K562 (cell line): ENCODE measurements around the gene SERGEF. TPM values are rescaled to one million over a fixed set of nuclear protein-coding genes. Genes with fewer than 3 reads are reported as not detected.
A peak's percentile ranks its signal among the peaks of the same experiment; 100 is the strongest.

ENCODE experiments used
- ASH1L ChIP-seq: fragments of 450-650 bp; IDR thresholded peaks from 2 replicates; pipeline ENCODE4 v1.6.1; 2018; ENCODE audit warnings: borderline replicate concordance, mild to moderate bottlenecking, low read depth; ENCODE audit not compliant: partially characterized antibody
- ATF1 ChIP-seq, 2 experiments: fragments of 450-650 bp in 1 of 2; IDR thresholded peaks; 2 replicates each; pipeline ENCODE4 v1.6.1; 2016; ENCODE audit warnings: missing compliant biosample characterization in 1 of 2, missing genetic modification characterization in 1 of 2
- BCOR ChIP-seq: fragments of 450-650 bp; IDR thresholded peaks from 2 replicates; pipeline ENCODE4 v1.6.1; 2016
- CHD1 ChIP-seq: fragments of 200-600 bp; sonication (generic); IDR thresholded peaks from one replicate; pipeline ENCODE4 v1.6.1; 2012; ENCODE audit warnings: mild to moderate bottlenecking, moderate library complexity, low read length, inconsistent platforms
- GTF2E2 ChIP-seq: fragments of 200-800 bp; sonication (Bioruptor generic); IDR thresholded peaks from 2 replicates; pipeline ENCODE4 v1.6.1; 2016; ENCODE audit warnings: missing genetic modification characterization, missing compliant biosample characterization
- HDAC8 ChIP-seq: fragments of 450-650 bp; IDR thresholded peaks from 2 replicates; pipeline ENCODE4 v1.6.1; 2016; ENCODE audit warnings: mild to moderate bottlenecking, missing genetic modification characterization, moderate library complexity, missing compliant biosample characterization
- HDGF ChIP-seq: fragments of 450-650 bp; IDR thresholded peaks from 2 replicates; pipeline ENCODE4 v1.6.1; 2016
- JUND ChIP-seq, 2 experiments: IDR thresholded peaks; 2 replicates in 1 of 2; 3 replicates in 1 of 2; pipeline ENCODE4 v1.6.1; 2011; ENCODE audit warnings: borderline replicate concordance in 2 of 2, low read depth in 2 of 2, low read length in 2 of 2, improper control_type of control experiment in 1 of 2, missing biosample characterization in 1 of 2, missing genetic modification characterization in 1 of 2, missing genetic modification reagents in 1 of 2
- KDM5B ChIP-seq: fragments of 200-600 bp; sonication (generic); IDR thresholded peaks from 2 replicates; pipeline ENCODE4 v1.6.1; 2012; ENCODE audit warnings: low read depth, mild to moderate bottlenecking, moderate library complexity, low read length, control low read depth, inconsistent platforms; ENCODE audit not compliant: insufficient replicate concordance
- L3MBTL2 ChIP-seq: fragments of 450-650 bp; IDR thresholded peaks from 2 replicates; pipeline ENCODE4 v1.6.1; 2016; ENCODE audit warnings: mild to moderate bottlenecking, moderate library complexity
- NCOA1 ChIP-seq: fragments of 450-650 bp; IDR thresholded peaks from 2 replicates; pipeline ENCODE4 v1.6.1; 2016; ENCODE audit warnings: low read depth
- NCOA2 ChIP-seq, 2 experiments: fragments of 450-650 bp; IDR thresholded peaks; 2 replicates each; pipeline ENCODE4 v1.6.1; 2018; ENCODE audit warnings: mild to moderate bottlenecking in 2 of 2, moderate library complexity in 1 of 2; ENCODE audit not compliant: partially characterized antibody in 2 of 2
- NFATC3 ChIP-seq: fragments of 450-650 bp; IDR thresholded peaks from 2 replicates; pipeline ENCODE4 v1.6.1; 2017; ENCODE audit warnings: mild to moderate bottlenecking
- NRF1 ChIP-seq, 2 experiments: fragments of 450-650 bp; IDR thresholded peaks in 1 of 2; conservative IDR thresholded peaks in 1 of 2; 2 replicates each; pipeline ENCODE4 v1.6.1; 2014; ENCODE audit warnings: mild to moderate bottlenecking in 2 of 2
- RBBP5 ChIP-seq: fragments of 200-600 bp; sonication (generic); IDR thresholded peaks from 2 replicates; pipeline ENCODE4 v1.6.1; 2012; ENCODE audit warnings: borderline replicate concordance, mild to moderate bottlenecking, low read length, control low read depth, inconsistent platforms; ENCODE audit not compliant: insufficient read depth, poor library complexity, severe bottlenecking
- RBM17 ChIP-seq: fragments of 200-400 bp; formaldehyde crosslinking; IDR thresholded peaks from 2 replicates; pipeline ENCODE4 v1.6.1; 2017; ENCODE audit warnings: low read depth, mild to moderate bottlenecking, low read length, borderline replicate concordance
- SNIP1 ChIP-seq: fragments of 450-650 bp; IDR thresholded peaks from 2 replicates; pipeline ENCODE4 v1.7.1; 2017; ENCODE audit warnings: low read depth, mild to moderate bottlenecking
- TRIM24 ChIP-seq, 2 experiments: fragments of 450-650 bp; IDR thresholded peaks; 2 replicates each; pipeline ENCODE4 v1.6.1; 2016
- TRIM28 ChIP-seq: fragments of 450-650 bp; IDR thresholded peaks from 2 replicates; pipeline ENCODE4 v1.6.1; 2017
- ZNF134 ChIP-seq: fragments of 250-450 bp; sonication (Bioruptor Pico); conservative IDR thresholded peaks from 2 replicates; pipeline ENCODE4 v1.4.0; 2020
- polyA plus RNA-seq, 8 experiments: library from polyadenylated mRNA; depleted of rRNA in 4 of 8; stranded (reverse) in 5 of 8; unstranded in 3 of 8; fragments of >200 nt; fragmentation: Nextera tagmentation in 2 of 8; fragmentation: Illumina TruSeq in 1 of 8; extraction: Ambion mirVana in 2 of 8; extraction: Trizol in 1 of 8; gene quantifications; 2 replicates each; pipeline versions ENCODE4 v1.2.1 to v1.2.3, GENCODE V29; 2011 to 2014; ENCODE audit warnings: inconsistent platforms in 1 of 8, missing spikeins in 1 of 8
- total RNA-seq, 7 experiments: library from RNA; depleted of rRNA in 6 of 7; stranded (reverse); fragments of >200 nt in 6 of 7; fragmentation: Illumina TruSeq in 2 of 7; extraction: Trizol in 2 of 7; gene quantifications; 2 replicates each; pipeline versions ENCODE4 v1.2.1 to v1.2.3, GENCODE V29; 2011 to 2021; ENCODE audit warnings: low replicate concordance in 1 of 7
- TF ChIP-seq, protein P1 (sequence below): fragments of 450-650 bp; IDR thresholded peaks from 2 replicates; pipeline ENCODE4 v1.6.1; 2017; ENCODE audit warnings: antibody characterized with exemption
- TF ChIP-seq, protein P2 (sequence below): fragments of 250-450 bp; sonication (Bioruptor Pico); IDR thresholded peaks from 2 replicates; pipeline ENCODE4 v1.8.0; 2021; ENCODE audit warnings: moderate library complexity, mild to moderate bottlenecking, inconsistent platforms
- TF ChIP-seq, protein P3 (sequence below): sonication (generic); formaldehyde crosslinking; IDR thresholded peaks from 2 replicates; pipeline ENCODE4 v1.9.0; 2022; ENCODE audit warnings: mild to moderate bottlenecking, missing genetic modification reagents

SERGEF gene
- total and polyA plus RNA-seq, 9 of the 15 experiments (the other 6 are each of a cell fraction or from before 2014, with no cell fraction given), result 10.2 to 28.0 (median 19.9) TPM

DNA sequence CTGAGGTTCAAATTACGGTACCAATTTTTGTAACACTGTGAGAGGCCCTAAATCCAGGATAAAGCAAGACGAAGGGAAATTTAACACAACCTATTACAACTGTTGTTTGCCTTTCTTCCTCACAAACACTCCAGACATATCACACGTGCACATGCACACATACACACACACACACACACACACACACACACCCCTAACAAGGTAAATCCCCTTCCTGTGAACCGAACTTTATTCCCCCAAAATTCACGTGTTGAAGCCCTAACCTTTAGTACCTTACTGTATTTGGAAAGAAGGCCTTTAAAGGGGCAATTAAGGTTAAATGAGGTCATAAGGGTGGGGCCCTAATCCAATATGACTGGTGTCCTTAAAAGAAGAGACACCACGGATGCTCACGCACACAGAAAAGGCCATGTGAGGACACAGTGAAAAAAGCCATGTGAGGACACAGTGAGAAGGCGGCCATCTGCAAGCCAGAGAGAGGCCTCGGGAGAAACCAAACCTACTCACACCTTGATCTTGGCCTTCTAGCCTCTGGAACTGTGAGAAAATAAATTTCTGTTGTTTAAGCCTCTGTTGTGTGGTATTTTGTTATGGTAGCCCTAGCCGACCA lies 1.8 kb downstream of the SERGEF start (continued):
- TF ChIP-seq, protein P1, sequence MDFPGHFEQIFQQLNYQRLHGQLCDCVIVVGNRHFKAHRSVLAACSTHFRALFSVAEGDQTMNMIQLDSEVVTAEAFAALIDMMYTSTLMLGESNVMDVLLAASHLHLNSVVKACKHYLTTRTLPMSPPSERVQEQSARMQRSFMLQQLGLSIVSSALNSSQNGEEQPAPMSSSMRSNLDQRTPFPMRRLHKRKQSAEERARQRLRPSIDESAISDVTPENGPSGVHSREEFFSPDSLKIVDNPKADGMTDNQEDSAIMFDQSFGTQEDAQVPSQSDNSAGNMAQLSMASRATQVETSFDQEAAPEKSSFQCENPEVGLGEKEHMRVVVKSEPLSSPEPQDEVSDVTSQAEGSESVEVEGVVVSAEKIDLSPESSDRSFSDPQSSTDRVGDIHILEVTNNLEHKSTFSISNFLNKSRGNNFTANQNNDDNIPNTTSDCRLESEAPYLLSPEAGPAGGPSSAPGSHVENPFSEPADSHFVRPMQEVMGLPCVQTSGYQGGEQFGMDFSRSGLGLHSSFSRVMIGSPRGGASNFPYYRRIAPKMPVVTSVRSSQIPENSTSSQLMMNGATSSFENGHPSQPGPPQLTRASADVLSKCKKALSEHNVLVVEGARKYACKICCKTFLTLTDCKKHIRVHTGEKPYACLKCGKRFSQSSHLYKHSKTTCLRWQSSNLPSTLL, result no peak
- TF ChIP-seq, protein P2, sequence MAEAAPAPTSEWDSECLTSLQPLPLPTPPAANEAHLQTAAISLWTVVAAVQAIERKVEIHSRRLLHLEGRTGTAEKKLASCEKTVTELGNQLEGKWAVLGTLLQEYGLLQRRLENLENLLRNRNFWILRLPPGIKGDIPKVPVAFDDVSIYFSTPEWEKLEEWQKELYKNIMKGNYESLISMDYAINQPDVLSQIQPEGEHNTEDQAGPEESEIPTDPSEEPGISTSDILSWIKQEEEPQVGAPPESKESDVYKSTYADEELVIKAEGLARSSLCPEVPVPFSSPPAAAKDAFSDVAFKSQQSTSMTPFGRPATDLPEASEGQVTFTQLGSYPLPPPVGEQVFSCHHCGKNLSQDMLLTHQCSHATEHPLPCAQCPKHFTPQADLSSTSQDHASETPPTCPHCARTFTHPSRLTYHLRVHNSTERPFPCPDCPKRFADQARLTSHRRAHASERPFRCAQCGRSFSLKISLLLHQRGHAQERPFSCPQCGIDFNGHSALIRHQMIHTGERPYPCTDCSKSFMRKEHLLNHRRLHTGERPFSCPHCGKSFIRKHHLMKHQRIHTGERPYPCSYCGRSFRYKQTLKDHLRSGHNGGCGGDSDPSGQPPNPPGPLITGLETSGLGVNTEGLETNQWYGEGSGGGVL (CRISPR knock-in tag), result no peak
- TF ChIP-seq JUND (IDR thresholded peaks at IDR 0.05; ENCODE audit: borderline replicate concordance, low read depth, low read length) (peak; percentile 17; the same call in 1 of the 2 replicates), JUND (tag; IDR thresholded peaks at IDR 0.05; ENCODE audit: borderline replicate concordance, low read depth, low read length) (peak; percentile 67; the same call in 2 of the 3 replicates), TRIM24 (IDR thresholded peaks at IDR 0.05) (0 out of 4 replicates have a peak, but pooled peaks of 1 of the 2 experiments have one; percentile 22), HDGF (peak; percentile 59; the same call in 1 of the 2 replicates), ZNF134 (CRISPR knock-in tag) (no peak), KDM5B (peak; percentile 7), RBM17 (no peak), GTF2E2 (tag) (0 out of 2 replicates have a peak, but pooled peaks have one; percentile 30), L3MBTL2 (peak; percentile 81), NCOA1 (peak; percentile 61), NRF1 (conservative IDR thresholded peaks at IDR 0.05 in 1 of 2, IDR thresholded peaks at IDR 0.05 in 1 of 2) (peak; percentile 38 to 61), CHD1 (no peak), TRIM28 (no peak), NFATC3 (no peak), RBBP5 (peak; percentile 25), ATF1 (CRISPR knock-in tag; IDR thresholded peaks at IDR 0.05) (no peak), ATF1 (tag; IDR thresholded peaks at IDR 0.05) (peak; percentile 62; the same call in 1 of the 2 replicates), HDAC8 (tag) (no peak), SNIP1 (0 out of 2 replicates have a peak, but pooled peaks have one; percentile 68), NCOA2 (IDR thresholded peaks at IDR 0.05; ENCODE audit: partially characterized antibody in 2 of 2) (no peak), BCOR (peak; percentile 10; the same call in 1 of the 2 replicates), ASH1L (peak; percentile 31)
- TF ChIP-seq, protein P3, sequence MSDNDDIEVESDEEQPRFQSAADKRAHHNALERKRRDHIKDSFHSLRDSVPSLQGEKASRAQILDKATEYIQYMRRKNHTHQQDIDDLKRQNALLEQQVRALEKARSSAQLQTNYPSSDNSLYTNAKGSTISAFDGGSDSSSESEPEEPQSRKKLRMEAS (CRISPR knock-in tag), result peak; percentile 47; the same call in 1 of the 2 replicates
